Adrenal gland (tissue), 12 donors: Measurements from ENCODE around the gene ATXN1. TPM values are rescaled to one million over a fixed set of nuclear protein-coding genes. Genes with fewer than 3 reads are reported as not detected.

ENCODE experiments used
- DNase-seq, 7 donors: peaks; one replicate each; pipeline ENCODE4 v3.0.0-alpha.2; 2019 to 2020
- H3K27ac ChIP-seq, 5 donors: fragments of 200-600 bp; sonication (generic) in 4 of 5; 1 replicate in 3 of 5; 2 replicates in 2 of 5; pipeline versions ENCODE4 v1.5.1 to v1.8.0; 2016 to 2020; ENCODE audit warnings: mild to moderate bottlenecking in 1 of 5
- H3K27me3 ChIP-seq: fragments of 200-600 bp; 2 replicates; pipeline ENCODE4 v1.8.0; 2021
- H3K36me3 ChIP-seq, 2 donors: fragments of 200-600 bp; replicated peaks in 1 of 2; 1 replicate in 1 of 2; 2 replicates in 1 of 2; pipeline versions ENCODE4 v1.5.1 to v1.8.0; 2018 to 2022
- H3K4me1 ChIP-seq, 2 donors: fragments of 200-600 bp; replicated peaks in 1 of 2; 1 replicate in 1 of 2; 2 replicates in 1 of 2; pipeline versions ENCODE4 v1.5.1 to v1.8.0; 2018 to 2021
- H3K4me3 ChIP-seq, 4 donors: fragments of 200-600 bp; sonication (generic) in 3 of 4; one replicate each; pipeline ENCODE4 v1.5.1; 2016 to 2018
- H3K9me3 ChIP-seq, 3 donors: fragments of 200-600 bp; sonication (generic) in 1 of 3; replicated peaks in 1 of 3; 1 replicate in 2 of 3; 2 replicates in 1 of 3; pipeline versions ENCODE4 v1.5.1 to v1.8.0; 2016 to 2021
- POLR2A ChIP-seq, 2 donors: fragments of 450-650 bp; IDR thresholded peaks; one replicate each; pipeline ENCODE4 v1.6.1; 2017; ENCODE audit warnings: antibody characterized with exemption in 2 of 2, mild to moderate bottlenecking in 2 of 2, moderate library complexity in 1 of 2
- WGBS, 4 donors: extraction: QIAGEN DNeasy Blood & Tissue Kit in 2 of 4; methylation state at CpG; one replicate each; pipeline versions ENCODE4 v1.1.5 to v1.1.7; 2013 to 2017; 5-methylcytosine and 5-hydroxymethylcytosine counted together
- intact Hi-C, 2 donors: fragments of 100-400 bp; cut with DNase I; formaldehyde crosslinking; loops; one replicate each; pipeline versions ENCODE4 v1.14.1 to v1.15.0; 2022 to 2023
- polyA plus RNA-seq, 3 donors: library from polyadenylated mRNA; stranded (reverse); fragments of 200-250 nt in 2 of 3; fragments of 350-450 nt in 1 of 3; fragmentation: Illumina TruSeq in 1 of 3; extraction: RNeasy Lipid Tissue Mini Kit (QIAGEN cat#74804) in 1 of 3; gene quantifications; one replicate each; pipeline ENCODE4 v1.2.3, GENCODE V29; 2013 to 2014
- total RNA-seq, 9 donors: library from RNA; depleted of rRNA in 4 of 9; stranded (reverse); fragments of >200 nt in 4 of 9; fragments of 120-200 nt in 1 of 9; fragmentation: NEBNext Ultra II Directional in 1 of 9; extraction: Animal tissue kit (Norgen Biotek cat#: 25700) in 1 of 9; gene quantifications; one replicate each; pipeline versions ENCODE4 v1.1.0 to v1.2.4, GENCODE V29; 2013 to 2023
- TF ChIP-seq, protein P1 (sequence below), 6 experiments: fragments of 450-650 bp in 4 of 6; fragments of 200-600 bp in 2 of 6; sonication (generic) in 1 of 6; IDR thresholded peaks; 1 replicate in 5 of 6; 2 replicates in 1 of 6; pipeline versions ENCODE4 v1.5.1 to v1.8.0; 2016 to 2021; ENCODE audit warnings: antibody characterized with exemption in 6 of 6, mild to moderate bottlenecking in 2 of 6, moderate library complexity in 1 of 6
- donor health status: healthy with polysubstance abuse.
- donor health status: Bipolar disorder and iron deficiency.
- donor health status: DM: yes; HTN: yes; CAD: no.
- donor health status: DM: no; HTN: no; CAD: no.
- donor health status: DM: no; HTN: no; CAD: no.
- donor health status: DM: yes; HTN: yes; CAD: no.

The ATXN1 gene
- total and polyA plus RNA-seq, 12 donors, result 3.4 to 51.3 (median 25.4) TPM

DNA sequence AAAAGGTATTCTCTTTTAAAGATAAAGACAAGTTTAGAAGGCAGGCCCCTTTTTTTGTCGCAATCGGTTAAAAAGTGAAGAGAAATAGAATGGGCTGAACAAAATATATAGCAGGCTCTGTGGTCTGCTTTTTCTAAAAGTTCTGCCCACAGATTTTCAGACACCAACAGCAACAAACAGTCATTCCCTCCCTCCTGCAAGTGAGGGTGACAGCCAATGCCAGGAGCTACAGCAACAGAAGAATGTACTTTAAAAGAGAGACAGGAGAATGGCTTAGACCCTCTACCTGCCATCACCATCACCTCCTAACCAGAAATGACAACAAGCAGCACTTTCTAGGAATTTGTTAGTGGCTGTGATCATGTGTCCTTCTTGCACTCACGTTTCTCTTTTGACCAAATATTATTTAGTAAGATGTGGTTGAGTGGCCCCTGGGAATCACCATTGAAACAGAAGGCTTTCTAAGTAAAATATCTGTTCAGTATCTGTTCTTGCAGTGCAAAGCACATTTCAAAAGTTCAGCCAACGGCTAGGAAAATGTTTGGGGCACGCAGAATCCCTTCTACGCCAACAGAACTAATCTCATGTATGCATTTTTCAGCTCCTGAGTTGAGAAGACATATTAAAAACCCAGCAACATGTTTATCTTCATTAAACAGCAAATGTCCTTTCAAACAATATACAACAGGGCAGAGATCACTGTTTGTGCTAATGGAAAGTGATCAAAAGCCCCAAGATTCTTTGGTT is 248.5 kb downstream of the ATXN1 start:
- DNase-seq, result no peak
- WGBS, 4 donors, result 81 to 86% (median 82%) methylated on average over 6 of the region's 6 CpGs
- H3K36me3 ChIP-seq, result no peaks in the 10 kb centered on the region
- H3K9me3 ChIP-seq, result no peaks in the 10 kb centered on the region
- TF ChIP-seq, protein P1, sequence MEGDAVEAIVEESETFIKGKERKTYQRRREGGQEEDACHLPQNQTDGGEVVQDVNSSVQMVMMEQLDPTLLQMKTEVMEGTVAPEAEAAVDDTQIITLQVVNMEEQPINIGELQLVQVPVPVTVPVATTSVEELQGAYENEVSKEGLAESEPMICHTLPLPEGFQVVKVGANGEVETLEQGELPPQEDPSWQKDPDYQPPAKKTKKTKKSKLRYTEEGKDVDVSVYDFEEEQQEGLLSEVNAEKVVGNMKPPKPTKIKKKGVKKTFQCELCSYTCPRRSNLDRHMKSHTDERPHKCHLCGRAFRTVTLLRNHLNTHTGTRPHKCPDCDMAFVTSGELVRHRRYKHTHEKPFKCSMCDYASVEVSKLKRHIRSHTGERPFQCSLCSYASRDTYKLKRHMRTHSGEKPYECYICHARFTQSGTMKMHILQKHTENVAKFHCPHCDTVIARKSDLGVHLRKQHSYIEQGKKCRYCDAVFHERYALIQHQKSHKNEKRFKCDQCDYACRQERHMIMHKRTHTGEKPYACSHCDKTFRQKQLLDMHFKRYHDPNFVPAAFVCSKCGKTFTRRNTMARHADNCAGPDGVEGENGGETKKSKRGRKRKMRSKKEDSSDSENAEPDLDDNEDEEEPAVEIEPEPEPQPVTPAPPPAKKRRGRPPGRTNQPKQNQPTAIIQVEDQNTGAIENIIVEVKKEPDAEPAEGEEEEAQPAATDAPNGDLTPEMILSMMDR (IDR thresholded peaks at IDR 0.05), result no peak
- no peak for TF ChIP-seq POLR2A (IDR thresholded peaks at IDR 0.05)
- intact Hi-C loops, result loop anchor here (5.0 to 10.0 kb wide), 2 partner anchors 245 to 252 kb away; partner anchors contain the start of gene ATXN1 (in 1 of the 2)
- H3K27ac ChIP-seq, result no peak overlapping the region
- H3K27me3 ChIP-seq, result no peaks in the 10 kb centered on the region
- H3K4me3 ChIP-seq, result no peak overlapping the region
- peaks cover 0 to 14% of the 10 kb centered on the region in 2 donors for H3K4me1 ChIP-seq

DNA sequence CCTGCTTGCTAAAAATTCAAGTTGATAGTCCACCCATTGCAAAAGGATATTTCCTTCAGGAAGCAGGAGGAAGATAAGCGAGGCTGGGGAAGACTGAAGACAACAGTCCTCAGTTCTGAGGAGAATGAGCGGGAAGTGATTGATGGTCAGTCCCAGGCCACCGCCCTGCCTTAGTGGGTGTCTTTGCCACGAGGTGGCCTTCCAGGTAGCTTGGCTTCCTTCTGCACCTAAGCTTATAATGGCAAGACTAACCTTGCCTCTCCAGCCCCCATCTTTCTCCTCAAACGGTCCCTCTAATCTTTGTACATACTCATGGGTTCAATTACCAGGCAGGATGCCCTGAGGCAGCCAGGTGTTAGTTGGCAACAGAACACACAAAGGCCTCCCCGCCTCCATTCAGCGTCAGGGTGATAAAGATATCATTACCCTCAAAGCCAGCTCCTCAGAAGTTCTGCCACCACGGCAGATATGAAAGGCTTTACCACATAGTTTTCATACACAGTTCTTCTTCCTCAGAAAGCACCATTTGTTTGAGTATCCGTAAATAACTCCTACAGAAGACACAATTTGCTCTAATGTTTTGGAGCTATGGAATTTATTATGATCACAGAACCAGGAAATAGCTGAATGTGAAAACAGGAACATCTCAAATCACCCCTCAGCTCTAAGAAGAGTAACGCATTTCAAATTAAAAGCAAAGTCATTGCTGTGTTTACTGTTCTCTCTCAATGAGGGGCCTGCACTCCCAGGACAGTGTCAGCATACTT is 249.4 kb downstream of the ATXN1 start:
- 67 to 79% (median 71%) methylated on average over 9 to 10 of the region's 10 CpGs for WGBS, 4 donors
- no peaks in the 10 kb centered on the region for H3K9me3 ChIP-seq
- no peaks in the 10 kb centered on the region for H3K27me3 ChIP-seq

DNA sequence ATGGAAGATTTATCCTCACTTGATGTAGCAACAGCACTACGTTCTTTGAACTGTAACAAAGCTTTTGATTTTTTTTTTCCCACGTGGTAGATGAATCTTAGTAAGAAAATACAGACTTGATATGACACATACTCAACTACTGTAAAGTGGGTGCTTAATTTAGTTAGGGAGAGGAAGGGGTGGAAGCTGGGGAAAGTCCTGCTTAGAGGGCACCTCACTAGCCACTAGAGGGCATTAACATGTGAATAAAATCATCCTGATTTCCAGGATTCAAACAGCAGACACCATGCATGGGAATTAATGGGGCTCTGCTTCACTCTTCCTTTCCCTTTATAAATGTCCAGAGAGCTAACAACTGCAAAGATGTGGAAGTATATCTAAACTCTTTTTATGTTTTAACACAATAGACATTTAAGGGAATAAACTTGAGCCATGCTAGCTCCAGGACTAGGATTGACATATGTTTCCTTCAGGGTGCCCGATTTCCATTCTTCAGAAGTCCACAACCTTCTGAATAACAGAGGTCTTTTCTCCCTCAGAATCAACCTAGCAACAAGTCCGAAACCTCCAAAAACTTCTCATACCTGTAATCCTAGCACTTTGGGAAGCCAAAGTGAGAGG is 250.1 kb downstream of the ATXN1 start:
- WGBS, 4 donors, result 53 to 57% (median 54%) methylated on average over 4 of the region's 4 CpGs
- intact Hi-C loops, result loop anchor here (5.0 to 10.0 kb wide), 2 partner anchors 246 to 254 kb away; partner anchors contain the start of gene ATXN1 (in 1 of the 2)

More for the DNA sequence above, 249.4 kb downstream of the ATXN1 start:
- H3K4me1 ChIP-seq, result peaks cover 0 to 14% of the 10 kb centered on the region in 2 donors
- no peak for TF ChIP-seq POLR2A (IDR thresholded peaks at IDR 0.05)
- TF ChIP-seq, protein P1 (IDR thresholded peaks at IDR 0.05), result no peak
- no peak for DNase-seq
- intact Hi-C loops, result loop anchor here (5.0 to 10.0 kb wide), 2 partner anchors 245 to 253 kb away; partner anchors contain the start of gene ATXN1 (in 1 of the 2)
- H3K36me3 ChIP-seq, result no peaks in the 10 kb centered on the region
- H3K27ac ChIP-seq, result no peak overlapping the region
- H3K4me3 ChIP-seq, result no peak overlapping the region

More for the DNA sequence above, 250.1 kb downstream of the ATXN1 start:
- Histone ChIP-seq H3K4me3 (no peak overlapping the region), H3K27ac (no peak overlapping the region), H3K9me3 (no peaks in the 10 kb centered on the region), H3K27me3 (no peaks in the 10 kb centered on the region), H3K4me1 (peaks cover 0 to 16% of the 10 kb centered on the region in 2 donors), H3K36me3 (no peaks in the 10 kb centered on the region)
- peak in 4 of 7 donors; percentile 30 to 44 (median 32) for DNase-seq
- no peak for TF ChIP-seq POLR2A (IDR thresholded peaks at IDR 0.05)
- TF ChIP-seq, protein P1 (IDR thresholded peaks at IDR 0.05), result peak; percentile 55 to 71 (median 64)
